ENCODE results near the gene NEBL. TPM values are rescaled to one million over a fixed set of nuclear protein-coding genes. Genes with fewer than 3 reads are reported as not detected.

The NEBL gene
- total and polyA plus RNA-seq, 2 experiments from 2014 or later = 6.3 to 12.3 TPM

DNA sequence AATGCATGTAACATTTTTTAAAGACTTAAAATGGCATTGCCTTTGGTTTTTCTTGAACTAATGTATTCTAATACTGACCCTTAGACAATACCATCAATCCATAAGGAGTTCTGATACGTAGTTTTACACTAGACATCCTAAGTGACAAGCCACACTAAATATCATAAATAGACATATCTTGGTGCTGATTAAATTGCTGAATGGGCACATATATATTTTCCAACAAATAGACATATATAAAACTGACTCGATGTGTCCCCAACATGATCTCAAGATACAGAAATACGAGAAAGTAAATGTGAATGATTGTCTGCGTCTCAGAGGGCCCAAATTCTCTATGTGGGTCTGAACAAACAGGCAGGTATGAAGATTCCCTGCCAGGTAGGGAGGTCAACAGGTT lies 99.8 kb downstream of the NEBL start:
- H4K20me1 ChIP-seq (ENCODE audit: insufficient read depth, poor library complexity, severe bottlenecking) = no peaks in the 10 kb centered on the region
- H3K4me3 ChIP-seq = no peak overlapping the region
- H3K27me3 ChIP-seq = no peaks in the 10 kb centered on the region
- H3K36me3 ChIP-seq (replicated peaks; ENCODE audit: insufficient read depth, low read depth) = no peaks in the 10 kb centered on the region
- TF ChIP-seq EZH2 (IDR thresholded peaks at IDR 0.05; ENCODE audit: borderline replicate concordance) (no peak), CTCF (IDR thresholded peaks at IDR 0.05; ENCODE audit: poor library complexity) (no peak), EZH2phosphoT487 (IDR thresholded peaks at IDR 0.05; ENCODE audit: low read depth, severe bottlenecking, unreplicated experiment) (no peak)
- no peak overlapping the region for H3K4me2 ChIP-seq
- no peaks in the 10 kb centered on the region for H3K9me3 ChIP-seq (ENCODE audit: low read depth)
- H3K79me2 ChIP-seq = no peaks in the 10 kb centered on the region
- no peak for DNase-seq (ENCODE audit: low spot score)
- no peaks in the 10 kb centered on the region for H3K4me1 ChIP-seq (ENCODE audit: insufficient read depth)
- WGBS (ENCODE audit: low lambda C conversion rate, missing lambda C conversion rate) = 82% methylated on average over 4 of the region's 4 CpGs
- H3K9me2 ChIP-seq (replicated peaks; ENCODE audit: insufficient read depth) = no peaks in the 10 kb centered on the region
- no peak overlapping the region for H3K27ac ChIP-seq
- H2AFZ ChIP-seq = no peak overlapping the region

DNA sequence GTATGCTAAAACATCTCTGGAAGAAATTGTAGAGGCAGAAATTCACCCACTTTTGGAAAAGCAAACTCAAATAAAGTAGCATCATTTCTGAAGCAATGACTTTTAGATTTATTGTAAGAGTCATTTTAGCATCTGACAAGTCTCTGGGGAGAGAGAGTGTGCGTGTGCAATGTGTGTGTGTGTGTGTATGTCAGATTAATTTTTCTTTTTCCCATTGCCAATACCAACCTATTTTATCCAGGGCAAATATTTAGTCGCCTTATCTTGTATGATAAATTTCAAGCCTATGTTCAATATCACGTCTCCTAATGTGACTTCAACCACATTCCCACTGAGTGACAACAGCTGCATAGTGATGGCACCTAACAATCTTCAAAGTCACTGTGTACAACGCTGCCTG lies 101.7 kb downstream of the NEBL start:
- no peaks in the 10 kb centered on the region for H3K36me3 ChIP-seq (replicated peaks; ENCODE audit: insufficient read depth, low read depth)
- no peaks in the 10 kb centered on the region for H4K20me1 ChIP-seq (ENCODE audit: insufficient read depth, poor library complexity, severe bottlenecking)
- no peaks in the 10 kb centered on the region for H3K9me2 ChIP-seq (replicated peaks; ENCODE audit: insufficient read depth)
- no peak overlapping the region for H3K27ac ChIP-seq
- TF ChIP-seq EZH2phosphoT487 (IDR thresholded peaks at IDR 0.05; ENCODE audit: low read depth, severe bottlenecking, unreplicated experiment) (no peak), EZH2 (IDR thresholded peaks at IDR 0.05; ENCODE audit: borderline replicate concordance) (no peak), CTCF (IDR thresholded peaks at IDR 0.05; ENCODE audit: poor library complexity) (no peak)
- H3K4me1 ChIP-seq (ENCODE audit: insufficient read depth) = no peaks in the 10 kb centered on the region
- no peaks in the 10 kb centered on the region for H3K27me3 ChIP-seq
- H3K9me3 ChIP-seq (ENCODE audit: low read depth) = no peaks in the 10 kb centered on the region
- no peaks in the 10 kb centered on the region for H3K79me2 ChIP-seq
- no peak overlapping the region for H2AFZ ChIP-seq
- WGBS (ENCODE audit: low lambda C conversion rate, missing lambda C conversion rate) = 83% methylated on average over 4 of the region's 4 CpGs
- H3K4me3 ChIP-seq = no peak overlapping the region
- no peak overlapping the region for H3K4me2 ChIP-seq
- DNase-seq (ENCODE audit: low spot score) = no peak

DNA sequence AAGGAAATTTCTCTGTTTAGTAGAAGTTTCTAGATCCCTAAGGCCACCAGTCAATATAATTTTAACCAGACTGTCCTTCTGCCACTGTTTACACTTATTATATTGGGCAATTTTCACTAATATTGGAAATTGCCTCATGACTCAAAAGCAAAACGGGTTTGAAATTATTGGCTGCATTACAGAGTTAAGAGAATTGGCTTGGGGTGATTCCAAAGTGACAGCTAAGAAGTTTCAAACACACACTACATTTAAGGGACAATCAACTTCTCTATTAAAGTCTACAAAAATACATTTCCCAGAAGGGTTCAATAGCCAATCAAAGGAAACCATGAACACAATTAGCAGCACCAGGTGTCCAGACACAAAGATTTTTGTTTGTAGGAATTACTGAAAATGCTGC lies 111.9 kb downstream of the NEBL start:
- H2AFZ ChIP-seq = no peak overlapping the region
- no peak for DNase-seq (ENCODE audit: low spot score)
- H3K9me3 ChIP-seq (ENCODE audit: low read depth) = no peaks in the 10 kb centered on the region
- no peaks in the 10 kb centered on the region for H3K9me2 ChIP-seq (replicated peaks; ENCODE audit: insufficient read depth)
- H4K20me1 ChIP-seq (ENCODE audit: insufficient read depth, poor library complexity, severe bottlenecking) = no peaks in the 10 kb centered on the region
- TF ChIP-seq EZH2phosphoT487 (IDR thresholded peaks at IDR 0.05; ENCODE audit: low read depth, severe bottlenecking, unreplicated experiment) (no peak), CTCF (IDR thresholded peaks at IDR 0.05; ENCODE audit: poor library complexity) (no peak)
- no peaks in the 10 kb centered on the region for H3K36me3 ChIP-seq (replicated peaks; ENCODE audit: insufficient read depth, low read depth)
- no peaks in the 10 kb centered on the region for H3K27me3 ChIP-seq
- no peaks in the 10 kb centered on the region for H3K4me1 ChIP-seq (ENCODE audit: insufficient read depth)
- H3K79me2 ChIP-seq = no peaks in the 10 kb centered on the region
- WGBS (ENCODE audit: low lambda C conversion rate, missing lambda C conversion rate) = 73% methylated on average over 1 of the region's 1 CpG
- H3K4me2 ChIP-seq = no peak overlapping the region
- H3K4me3 ChIP-seq = no peak overlapping the region
- no peak overlapping the region for H3K27ac ChIP-seq
